H9 (cell line): ENCODE results near the gene CNNM1. TPM values are rescaled to one million over a fixed set of nuclear protein-coding genes. Genes with fewer than 3 reads are reported as not detected.

Experiments used
- DNase-seq: peaks from one replicate; pipeline ENCODE4 v3.0.0-alpha.2; 2017
- H2AFZ ChIP-seq: one replicate; pipeline ENCODE4 v1.6.1; 2013; ENCODE audit warnings: mild to moderate bottlenecking, low read length, control low read depth, moderate library complexity
- H2AK5ac ChIP-seq: 2 replicates; pipeline ENCODE4 v1.6.1; 2013; ENCODE audit warnings: low read length, control low read depth, mixed read lengths; ENCODE audit not compliant: insufficient read length
- H2BK120ac ChIP-seq: one replicate; pipeline ENCODE4 v1.6.1; 2013; ENCODE audit warnings: low read depth, mild to moderate bottlenecking, low read length, control low read depth, inconsistent platforms; ENCODE audit not compliant: poor library complexity, severe bottlenecking
- H2BK12ac ChIP-seq: 2 replicates; pipeline ENCODE4 v1.6.1; 2013; ENCODE audit warnings: low read length, control low read depth, mixed read lengths, low read depth; ENCODE audit not compliant: insufficient read length
- H2BK15ac ChIP-seq: 2 replicates; pipeline ENCODE4 v1.6.1; 2013; ENCODE audit warnings: low read depth, low read length, control low read depth
- H2BK20ac ChIP-seq: one replicate; pipeline ENCODE4 v1.6.1; 2013; ENCODE audit warnings: low read depth, mild to moderate bottlenecking, low read length, control low read depth, inconsistent platforms; ENCODE audit not compliant: poor library complexity, severe bottlenecking
- H2BK5ac ChIP-seq: 2 replicates; pipeline ENCODE4 v1.6.1; 2013; ENCODE audit warnings: low read length, control low read depth, mixed read lengths; ENCODE audit not compliant: insufficient read length
- H3K14ac ChIP-seq: 2 replicates; pipeline ENCODE4 v1.6.1; 2013; ENCODE audit warnings: low read length, control low read depth; ENCODE audit not compliant: insufficient read depth
- H3K18ac ChIP-seq: 2 replicates; pipeline ENCODE4 v1.6.1; 2013; ENCODE audit warnings: low read depth, mild to moderate bottlenecking, mixed read lengths, low read length, control low read depth; ENCODE audit not compliant: insufficient read length
- H3K23ac ChIP-seq: 2 replicates; pipeline ENCODE4 v1.6.1; 2013; ENCODE audit warnings: low read length, control low read depth, mixed read lengths, low read depth; ENCODE audit not compliant: insufficient read length
- H3K23me2 ChIP-seq: 2 replicates; pipeline ENCODE4 v1.6.1; 2013; ENCODE audit warnings: low read depth, mild to moderate bottlenecking, mixed read lengths, low read length, control low read depth; ENCODE audit not compliant: insufficient read length, poor library complexity, severe bottlenecking
- H3K27ac ChIP-seq: 2 replicates; pipeline ENCODE4 v1.5.1; 2013; ENCODE audit warnings: low read length, control low read depth, mixed read lengths, low read depth; ENCODE audit not compliant: insufficient read length
- H3K27me3 ChIP-seq: 2 replicates; pipeline ENCODE4 v1.6.1; 2013; ENCODE audit warnings: low read length, control low read depth, inconsistent platforms; ENCODE audit not compliant: insufficient read depth
- H3K4ac ChIP-seq: 2 replicates; pipeline ENCODE4 v1.6.1; 2013; ENCODE audit warnings: low read depth, mild to moderate bottlenecking, control low read depth, inconsistent platforms, low read length, moderate library complexity
- H3K4me1 ChIP-seq: 2 replicates; pipeline ENCODE4 v1.6.1; 2013; ENCODE audit warnings: low read length, control low read depth, inconsistent platforms; ENCODE audit not compliant: insufficient read depth
- H3K4me2 ChIP-seq: 2 replicates; pipeline ENCODE4 v1.6.1; 2013; ENCODE audit warnings: low read length, control low read depth, mixed read lengths; ENCODE audit not compliant: insufficient read length, insufficient read depth
- H3K56ac ChIP-seq: 2 replicates; pipeline ENCODE4 v1.6.1; 2013; ENCODE audit warnings: low read depth, mild to moderate bottlenecking, mixed read lengths, low read length, control low read depth; ENCODE audit not compliant: insufficient read length
- H3K79me1 ChIP-seq: 2 replicates; pipeline ENCODE4 v1.6.1; 2013; ENCODE audit warnings: low read depth, mild to moderate bottlenecking, moderate library complexity, low read length, control low read depth, inconsistent platforms; ENCODE audit not compliant: insufficient read depth, poor library complexity, severe bottlenecking
- H3K79me2 ChIP-seq: 2 replicates; pipeline ENCODE4 v1.6.1; 2013; ENCODE audit warnings: low read length, control low read depth, inconsistent platforms; ENCODE audit not compliant: insufficient read depth
- H3K9ac ChIP-seq: 2 replicates; pipeline ENCODE4 v1.6.1; 2013; ENCODE audit warnings: low read length, control low read depth, mixed read lengths; ENCODE audit not compliant: insufficient read length; ENCODE audit errors: extremely low read depth
- H3K9me3 ChIP-seq: one replicate; pipeline ENCODE4 v1.6.1; 2013; ENCODE audit warnings: low read depth, low read length, inconsistent platforms; ENCODE audit not compliant: control insufficient read depth
- H3T11ph ChIP-seq: one replicate; pipeline ENCODE4 v1.6.1; 2013; ENCODE audit warnings: mild to moderate bottlenecking, low read length, control low read depth, inconsistent platforms
- H4K20me1 ChIP-seq: one replicate; pipeline ENCODE4 v1.6.1; 2013; ENCODE audit not compliant: control insufficient read depth, insufficient read length, insufficient read depth
- H4K5ac ChIP-seq: 2 replicates; pipeline ENCODE4 v1.6.1; 2013; ENCODE audit warnings: low read depth, mild to moderate bottlenecking, mixed read lengths, low read length, control low read depth; ENCODE audit not compliant: insufficient read length
- H4K8ac ChIP-seq: replicated peaks from 2 replicates; pipeline ENCODE4 v1.6.1; 2013; ENCODE audit warnings: low read length, control low read depth, mixed read lengths, low read depth; ENCODE audit not compliant: insufficient read length
- H4K91ac ChIP-seq: 2 replicates; pipeline ENCODE4 v1.6.1; 2013; ENCODE audit warnings: low read depth, mild to moderate bottlenecking, moderate library complexity, mixed read lengths, low read length, control low read depth; ENCODE audit not compliant: insufficient read length
- H3K27ac Mint-ChIP-seq, 3 experiments: 2 replicates in 2 of 3; 3 replicates in 1 of 3; pipeline ENCODE4 v1.8.0; 2020 to 2021; ENCODE audit warnings: mixed read lengths in 3 of 3, mild to moderate bottlenecking in 1 of 3, moderate library complexity in 1 of 3
- H3K27me3 Mint-ChIP-seq: 2 replicates; pipeline ENCODE4 v1.8.0; 2021; ENCODE audit warnings: low read depth, mild to moderate bottlenecking, moderate library complexity, mixed read lengths
- H3K36me3 Mint-ChIP-seq, 3 experiments: 2 replicates in 2 of 3; 3 replicates in 1 of 3; pipeline ENCODE4 v1.8.0; 2020 to 2021; ENCODE audit warnings: low read depth in 3 of 3, mixed read lengths in 3 of 3; ENCODE audit not compliant: insufficient read depth in 1 of 3
- H3K4me1 Mint-ChIP-seq, 2 experiments: 2 replicates each; pipeline ENCODE4 v1.8.0; 2020; ENCODE audit warnings: mixed read lengths in 2 of 2
- H3K4me3 Mint-ChIP-seq, 2 experiments: 2 replicates in 1 of 2; 3 replicates in 1 of 2; pipeline ENCODE4 v1.8.0; 2020 to 2021; ENCODE audit warnings: mild to moderate bottlenecking in 2 of 2, mixed read lengths in 2 of 2, moderate library complexity in 1 of 2
- H3K9me3 Mint-ChIP-seq, 2 experiments: 2 replicates in 1 of 2; 3 replicates in 1 of 2; pipeline ENCODE4 v1.8.0; 2020; ENCODE audit warnings: mild to moderate bottlenecking in 2 of 2, mixed read lengths in 2 of 2, moderate library complexity in 1 of 2
- CTCF ChIP-seq: fragments of 200-600 bp; sonication (generic); conservative IDR thresholded peaks from 3 replicates; pipeline ENCODE4 v1.8.0; 2021; ENCODE audit warnings: antibody characterized with exemption, mild to moderate bottlenecking
- total RNA-seq: library from RNA; stranded (reverse); gene quantifications from 2 replicates; pipeline ENCODE4 v1.2.1, GENCODE V29; 2021

CNNM1 gene
- total RNA-seq, 1 experiment from 2014 or later = 0.35 TPM

- no peak overlapping the region for H3K56ac ChIP-seq
Measured at GRCh38 chr10:99418910-99419624, 89.9 kb downstream of the CNNM1 start.

More at GRCh38 chr10:99418910-99419624, 89.9 kb downstream of the CNNM1 start:
- no peak overlapping the region for H2AK5ac ChIP-seq
- H4K91ac ChIP-seq = no peak overlapping the region
- H3K27me3 ChIP-seq = no peaks in the 10 kb centered on the region
- H2BK120ac ChIP-seq = no peak overlapping the region
- H3K4me1 ChIP-seq = no peaks in the 10 kb centered on the region
- no peak overlapping the region for H2BK20ac ChIP-seq
- Mint-ChIP-seq H3K9me3 (0 out of 5 replicates have a peak, but pooled peaks cover 0 to 2% of the 10 kb centered on the region in 2 experiments), H3K27ac (peak overlapping the region in 1 of 3 experiments; percentile 49; a peak in 1 of 7 replicates), H3K27me3 (no peaks in the 10 kb centered on the region), H3K4me3 (no peak overlapping the region), H3K4me1 (no peaks in the 10 kb centered on the region; a peak in 1 of 4 replicates), H3K36me3 (peaks cover 28 to 31% (median 29%) of the 10 kb centered on the region in 3 experiments)
- H3K79me1 ChIP-seq = peaks cover 2% of the 10 kb centered on the region
- no peak overlapping the region for H3K18ac ChIP-seq
- no peak overlapping the region for H3K23ac ChIP-seq
- TF ChIP-seq CTCF = no peak
- no peak overlapping the region for H4K8ac ChIP-seq
- no peak overlapping the region for H4K5ac ChIP-seq
- no peak for DNase-seq
- H3T11ph ChIP-seq = no peak overlapping the region
- no peak overlapping the region for H3K4ac ChIP-seq
- no peak overlapping the region for H3K14ac ChIP-seq
- no peaks in the 10 kb centered on the region for H3K23me2 ChIP-seq
- H2BK5ac ChIP-seq = no peak overlapping the region
- no peak overlapping the region for H3K27ac ChIP-seq
- H2AFZ ChIP-seq = no peak overlapping the region
- H3K4me2 ChIP-seq = no peak overlapping the region
- H3K9ac ChIP-seq = no peak overlapping the region
- no peaks in the 10 kb centered on the region for H3K9me3 ChIP-seq
- no peaks in the 10 kb centered on the region; the same call in 1 of the 2 replicates for H3K79me2 ChIP-seq
- H4K20me1 ChIP-seq = no peaks in the 10 kb centered on the region
- no peak overlapping the region for H2BK15ac ChIP-seq
- H2BK12ac ChIP-seq = no peak overlapping the region
